Measurements from ENCODE around the gene MPZL3. TPM values are rescaled to one million over a fixed set of nuclear protein-coding genes. Genes with fewer than 3 reads are reported as not detected.
A peak's percentile ranks its signal among the peaks of the same experiment; 100 is the strongest.
"Not testable (repeated sequence)": the region's sequence is repeated elsewhere in the genome, so short reads cannot be mapped to it uniquely, and the experiment has no call there.

The MPZL3 gene
- polyA plus RNA-seq, 2 of the 4 experiments (the other 2 are of a cell fraction), result 0.34 to 1.0 TPM

- TF ChIP-seq MAZ (IDR thresholded peaks at IDR 0.05; ENCODE audit: borderline replicate concordance, low read depth, low read length) (no peak), POLR2A (IDR thresholded peaks at IDR 0.05; ENCODE audit: low read length) (no peak), CBX2 (IDR thresholded peaks at IDR 0.05; ENCODE audit: borderline replicate concordance, low read depth) (no peak), RAD21 (conservative IDR thresholded peaks at IDR 0.05 in 1 of 2, IDR thresholded peaks at IDR 0.05 in 1 of 2) (no peak)
- TF ChIP-seq, protein P1, sequence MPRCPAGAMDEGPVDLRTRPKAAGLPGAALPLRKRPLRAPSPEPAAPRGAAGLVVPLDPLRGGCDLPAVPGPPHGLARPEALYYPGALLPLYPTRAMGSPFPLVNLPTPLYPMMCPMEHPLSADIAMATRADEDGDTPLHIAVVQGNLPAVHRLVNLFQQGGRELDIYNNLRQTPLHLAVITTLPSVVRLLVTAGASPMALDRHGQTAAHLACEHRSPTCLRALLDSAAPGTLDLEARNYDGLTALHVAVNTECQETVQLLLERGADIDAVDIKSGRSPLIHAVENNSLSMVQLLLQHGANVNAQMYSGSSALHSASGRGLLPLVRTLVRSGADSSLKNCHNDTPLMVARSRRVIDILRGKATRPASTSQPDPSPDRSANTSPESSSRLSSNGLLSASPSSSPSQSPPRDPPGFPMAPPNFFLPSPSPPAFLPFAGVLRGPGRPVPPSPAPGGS (IDR thresholded peaks at IDR 0.05), result no peak
- TF ChIP-seq, protein P2, sequence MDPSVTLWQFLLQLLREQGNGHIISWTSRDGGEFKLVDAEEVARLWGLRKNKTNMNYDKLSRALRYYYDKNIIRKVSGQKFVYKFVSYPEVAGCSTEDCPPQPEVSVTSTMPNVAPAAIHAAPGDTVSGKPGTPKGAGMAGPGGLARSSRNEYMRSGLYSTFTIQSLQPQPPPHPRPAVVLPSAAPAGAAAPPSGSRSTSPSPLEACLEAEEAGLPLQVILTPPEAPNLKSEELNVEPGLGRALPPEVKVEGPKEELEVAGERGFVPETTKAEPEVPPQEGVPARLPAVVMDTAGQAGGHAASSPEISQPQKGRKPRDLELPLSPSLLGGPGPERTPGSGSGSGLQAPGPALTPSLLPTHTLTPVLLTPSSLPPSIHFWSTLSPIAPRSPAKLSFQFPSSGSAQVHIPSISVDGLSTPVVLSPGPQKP (IDR thresholded peaks at IDR 0.05; ENCODE audit: low read depth, low read length), result no peak
Observed at GRCh38 chr11:118186346-118187107, 65.6 kb downstream of the MPZL3 start (continued).

DNA sequence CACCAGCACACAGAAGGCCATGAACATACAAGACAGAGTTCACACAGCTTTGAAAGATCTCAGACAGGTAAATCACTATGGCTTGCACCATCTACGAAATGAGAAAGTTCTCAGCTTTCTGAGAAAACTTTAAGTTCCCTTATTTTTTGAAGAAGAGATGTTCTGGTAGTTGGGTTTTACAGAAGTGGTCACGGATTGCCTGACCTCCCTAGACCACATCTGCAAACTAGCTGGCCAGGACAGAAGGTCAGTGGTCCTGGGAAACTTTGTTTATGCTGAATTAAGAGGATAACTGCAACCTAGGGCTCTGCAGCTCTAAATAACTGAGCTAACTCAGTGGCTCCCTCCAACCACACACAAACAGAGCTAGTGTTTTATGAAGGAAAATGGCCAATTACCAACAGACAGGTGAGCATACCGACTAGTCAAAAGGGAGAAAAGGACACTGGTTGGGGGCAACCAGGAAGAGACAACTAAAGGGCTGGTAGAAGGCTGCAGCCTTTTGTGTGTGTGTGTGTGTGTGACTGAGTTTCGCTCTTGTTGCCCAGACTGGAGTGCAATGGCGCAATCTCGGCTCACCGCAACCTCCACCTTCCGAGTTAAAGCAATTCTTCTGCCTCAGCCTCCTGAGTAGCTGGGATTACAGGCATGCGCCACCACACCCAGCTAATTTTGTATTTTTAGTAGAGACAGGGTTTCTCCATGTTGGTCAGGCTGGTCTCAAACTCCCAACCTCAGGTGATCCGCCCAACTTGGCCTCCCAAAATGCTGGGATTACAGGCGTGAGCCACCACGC is 67.2 kb downstream of the MPZL3 start:
- POLR2A ChIA-PET, result no interaction called here
- ATAC-seq (no peak), FAIRE-seq (no peak), DNase-seq (ENCODE audit: low read depth in 1 of 2, low spot score in 1 of 2) (no peak)
- WGBS (ENCODE audit: missing lambda C conversion rate), result 61% methylated on average over 11 of the region's 12 CpGs
- CTCF ChIA-PET, result interaction anchor here (0.9 to 1.8 kb wide), 3 partner anchors 10 to 14 kb away, joined by 3 to 10 read pairs (median 9); no protein-coding TSS in a partner anchor
- H3K27ac ChIP-seq, result no peak overlapping the region
- no peak overlapping the region for H3K4me3 ChIP-seq
- no peak overlapping the region for H3K4me2 ChIP-seq
- H3K4me1 ChIP-seq, result peaks cover 4% of the 10 kb centered on the region; the same call in 1 of the 3 replicates
- TF ChIP-seq POLR2A (IDR thresholded peaks at IDR 0.05; ENCODE audit: low read length), result no peak
- TF ChIP-seq KDM1A (IDR thresholded peaks at IDR 0.05; ENCODE audit: low read depth), result no peak
- TF ChIP-seq, protein P3, sequence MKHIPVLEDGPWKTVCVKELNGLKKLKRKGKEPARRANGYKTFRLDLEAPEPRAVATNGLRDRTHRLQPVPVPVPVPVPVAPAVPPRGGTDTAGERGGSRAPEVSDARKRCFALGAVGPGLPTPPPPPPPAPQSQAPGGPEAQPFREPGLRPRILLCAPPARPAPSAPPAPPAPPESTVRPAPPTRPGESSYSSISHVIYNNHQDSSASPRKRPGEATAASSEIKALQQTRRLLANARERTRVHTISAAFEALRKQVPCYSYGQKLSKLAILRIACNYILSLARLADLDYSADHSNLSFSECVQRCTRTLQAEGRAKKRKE (CRISPR knock-in tag; IDR thresholded peaks at IDR 0.05; ENCODE audit: low read depth), result no peak
- TF ChIP-seq TP53 (CRISPR knock-in tag; IDR thresholded peaks at IDR 0.05), result no peak
- H3K9me3 ChIP-seq, result no peaks in the 10 kb centered on the region

GRCh38 chr11:118183691-118184090 is 68.5 kb downstream of the MPZL3 start:
- H3K4me2 ChIP-seq; FAIRE-seq; H3K9me3 ChIP-seq; CTCF ChIA-PET; POLR2A ChIA-PET; DNase-seq (ENCODE audit: low read depth in 1 of 2, low spot score in 1 of 2); H3K27ac ChIP-seq; H3K4me1 ChIP-seq; H3K4me3 ChIP-seq; ATAC-seq: not testable (repeated sequence)
- WGBS (ENCODE audit: missing lambda C conversion rate), result 61% methylated on average over 5 of the region's 5 CpGs

GRCh38 chr11:118180300-118180703 is 71.9 kb downstream of the MPZL3 start:
- TF ChIP-seq CHD2 (IDR thresholded peaks at IDR 0.05; ENCODE audit: low read length, partially characterized antibody) (no peak), SMC3 (IDR thresholded peaks at IDR 0.05) (no peak), ZC3H11A (IDR thresholded peaks at IDR 0.05) (no peak), HMGXB4 (CRISPR knock-in tag; IDR thresholded peaks at IDR 0.05; ENCODE audit: borderline replicate concordance) (no peak)
- Histone ChIP-seq H3K4me1 (peaks cover 11% of the 10 kb centered on the region), H3K4me3 (no peak overlapping the region), H3K27ac (peak overlapping the region in 1 of 2 experiments; percentile 68; a peak in 2 of 6 replicates), H3K4me2 (no peak overlapping the region), H3K9me3 (no peaks in the 10 kb centered on the region)
- FAIRE-seq (no peak), ATAC-seq (peak; percentile 77 to 85), DNase-seq (ENCODE audit: low read depth in 1 of 2, low spot score in 1 of 2) (peak in 1 of 2 experiments; percentile 18)
- ChIA-PET POLR2A (no interaction called here), CTCF (interaction anchor here (0.8 to 4.1 kb wide), 3 partner anchors 10 to 21 kb away, joined by 3 to 45 read pairs (median 14); no protein-coding TSS in a partner anchor)
- 46% methylated on average over 9 of the region's 11 CpGs for WGBS (ENCODE audit: missing lambda C conversion rate)

Measured in A549 (cell line).